ENCODE results near the gene OR8H2.

- TF ChIP-seq GATA3 (IDR thresholded peaks at IDR 0.05; ENCODE audit: low read depth, low read length) (no peak), GATA2 (IDR thresholded peaks at IDR 0.05; ENCODE audit: low read depth, low read length) (no peak)
Measured at GRCh38 chr11:56152333-56152732, 48.8 kb downstream of the OR8H2 start.

Measured in SH-SY5Y (cell line).